Measurements from ENCODE around the gene ACKR1. TPM values are rescaled to one million over a fixed set of nuclear protein-coding genes. Genes with fewer than 3 reads are reported as not detected.

ACKR1 gene
- polyA plus RNA-seq, 1 of the 3 experiments (the other 2 are of a cell fraction) = 0.02 TPM

GRCh38 chr1:159190441-159190840, 14.2 kb upstream of the ACKR1 start (continued):
- TF ChIP-seq CHD2 (IDR thresholded peaks at IDR 0.05; ENCODE audit: low read length, partially characterized antibody) = no peak
- TF ChIP-seq TEAD4 (IDR thresholded peaks at IDR 0.05; ENCODE audit: borderline replicate concordance, insufficient read depth) = no peak
- TF ChIP-seq, protein P1, sequence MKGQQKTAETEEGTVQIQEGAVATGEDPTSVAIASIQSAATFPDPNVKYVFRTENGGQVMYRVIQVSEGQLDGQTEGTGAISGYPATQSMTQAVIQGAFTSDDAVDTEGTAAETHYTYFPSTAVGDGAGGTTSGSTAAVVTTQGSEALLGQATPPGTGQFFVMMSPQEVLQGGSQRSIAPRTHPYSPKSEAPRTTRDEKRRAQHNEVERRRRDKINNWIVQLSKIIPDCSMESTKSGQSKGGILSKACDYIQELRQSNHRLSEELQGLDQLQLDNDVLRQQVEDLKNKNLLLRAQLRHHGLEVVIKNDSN (IDR thresholded peaks at IDR 0.05; ENCODE audit: borderline replicate concordance, low read depth) = no peak

DNA sequence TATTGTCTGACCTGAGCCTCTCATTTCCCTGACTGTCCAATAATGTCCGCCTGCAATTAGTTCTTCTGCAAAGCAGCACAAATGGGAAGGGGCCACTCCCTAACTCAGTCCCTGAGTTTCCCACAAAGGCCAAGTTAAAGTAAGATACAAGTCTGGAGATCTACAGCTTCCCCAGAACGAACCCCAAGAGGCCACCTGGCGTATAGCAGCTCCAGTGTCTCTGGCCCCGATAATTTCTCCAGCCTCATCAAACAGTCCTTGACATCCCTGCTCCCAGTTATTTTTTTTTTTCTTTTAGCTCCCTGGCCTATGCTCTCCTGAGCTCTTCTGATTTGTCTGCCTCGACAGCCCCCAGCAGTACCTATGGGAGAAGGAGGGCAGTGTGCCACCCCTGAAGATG, 8.1 kb upstream of the ACKR1 start:
- Histone ChIP-seq H3K9me2 (no peaks in the 10 kb centered on the region), H3K4me1 (ENCODE audit: control insufficient read depth in 1 of 2, insufficient read depth in 2 of 2, low read depth in 1 of 2, low read length in 1 of 2) (peaks cover 0 to 2% of the 10 kb centered on the region in 2 experiments; a peak in 1 of 4 replicates), H3F3A (replicated peaks; ENCODE audit: insufficient read depth) (no peaks in the 10 kb centered on the region), H2AFZ (ENCODE audit: low read depth) (no peak overlapping the region), H3K27ac (ENCODE audit: low read depth in 2 of 2, low read length in 1 of 2) (no peak overlapping the region), H3K4me2 (no peak overlapping the region), H4K20me1 (ENCODE audit: insufficient read depth) (no peaks in the 10 kb centered on the region), H3K36me3 (replicated peaks in 1 of 2; ENCODE audit: control insufficient read depth in 1 of 2, insufficient read depth in 2 of 2, low read length in 1 of 2) (no peaks in the 10 kb centered on the region), H3K27me3 (ENCODE audit: insufficient read depth) (peaks cover 5% of the 10 kb centered on the region; the same call in 1 of the 2 replicates), H3K9ac (no peak overlapping the region), H3K9me3 (no peaks in the 10 kb centered on the region), H3K4me3 (ENCODE audit: low read depth in 2 of 2, low read length in 1 of 2) (no peak overlapping the region), H3K79me2 (ENCODE audit: insufficient read depth) (no peaks in the 10 kb centered on the region)
- 40% methylated on average over 5 of the region's 5 CpGs for WGBS (ENCODE audit: low lambda C conversion rate)
- ChIA-PET CTCF (interaction anchor here (0.7 to 26.8 kb wide), 12 partner anchors 11 to 1259 kb away, joined by 3 to 660 read pairs (median 10); partner anchors contain the start of gene CADM3), POLR2A (no interaction called here)
- no peak for DNase-seq
- TF ChIP-seq TCF12 (IDR thresholded peaks at IDR 0.05) (no peak), MEF2A (IDR thresholded peaks at IDR 0.05; ENCODE audit: borderline replicate concordance, low read depth) (no peak), CTCF (IDR thresholded peaks at IDR 0.05) (peak; percentile 32; the same call in 1 of the 2 replicates), FOXJ3 (CRISPR knock-in tag; IDR thresholded peaks at IDR 0.05) (no peak), RFX5 (IDR thresholded peaks at IDR 0.05; ENCODE audit: low read length) (no peak)

DNA sequence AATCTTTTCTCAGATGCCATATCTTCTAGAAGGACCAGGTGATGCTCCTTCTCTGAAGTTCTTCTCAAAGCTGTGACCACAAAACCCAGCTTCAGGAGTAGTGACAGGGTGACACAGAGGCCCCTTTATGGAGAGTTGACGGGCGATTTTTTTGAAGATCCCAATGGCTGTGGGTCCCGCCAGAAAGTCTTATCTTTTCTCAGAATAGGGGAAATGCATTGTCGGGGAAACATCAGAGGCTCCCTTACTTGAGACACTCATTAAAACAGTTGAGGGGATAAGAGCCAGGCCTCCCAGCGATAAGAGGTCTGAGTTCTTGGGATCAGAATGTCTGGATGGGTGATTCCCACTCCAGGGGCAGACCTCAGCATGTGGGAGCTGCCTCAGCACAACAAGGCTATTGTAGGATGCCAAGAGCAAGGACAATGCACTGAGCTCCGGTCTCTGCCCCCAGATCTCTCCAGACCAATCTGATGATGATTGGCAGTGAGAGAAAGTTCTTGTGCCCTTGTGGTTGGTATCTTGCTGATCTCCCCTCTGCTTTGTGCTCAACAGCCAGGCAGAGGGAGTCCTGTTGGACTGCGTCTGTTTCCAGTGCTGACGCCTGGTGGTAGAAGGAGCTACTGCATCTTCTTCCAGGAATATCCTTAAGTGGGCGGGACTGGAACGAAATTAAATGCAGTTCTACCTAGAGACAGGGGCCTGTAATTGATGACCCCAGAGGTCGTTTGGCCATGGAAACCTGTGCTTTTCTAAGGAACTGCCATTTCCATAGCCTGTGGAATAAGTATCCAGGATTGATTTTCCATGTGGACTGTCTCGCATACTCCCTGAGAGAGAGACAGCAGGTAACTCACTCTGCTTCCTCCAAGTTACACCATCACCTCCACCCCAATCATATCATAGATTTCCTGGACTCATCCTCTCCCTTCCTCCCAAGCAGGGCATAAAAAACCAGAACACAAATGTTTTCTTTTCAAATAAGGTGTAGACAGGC, 6.8 kb upstream of the ACKR1 start:
- POLR2A ChIA-PET = no interaction called here
- WGBS (ENCODE audit: low lambda C conversion rate) = 23% methylated on average over 10 of the region's 12 CpGs
- no peak overlapping the region for H3K4me2 ChIP-seq
- no peak for TF ChIP-seq RXRA (IDR thresholded peaks at IDR 0.05; ENCODE audit: borderline replicate concordance, low read depth)
- no peak for TF ChIP-seq YY1 (IDR thresholded peaks at IDR 0.05; ENCODE audit: low read depth)
- TF ChIP-seq EP300 (IDR thresholded peaks at IDR 0.05; ENCODE audit: borderline replicate concordance in 1 of 2, low read depth in 1 of 2, low read length in 1 of 2) = no peak
- peak; percentile 58; the same call in 1 of the 2 replicates for TF ChIP-seq RFX5 (IDR thresholded peaks at IDR 0.05; ENCODE audit: low read length)
- TF ChIP-seq GATA2 (CRISPR knock-in tag; IDR thresholded peaks at IDR 0.05) = peak; percentile 72
- TF ChIP-seq CTCF (IDR thresholded peaks at IDR 0.05) = peak; percentile 83
- no peak for TF ChIP-seq TEAD4 (IDR thresholded peaks at IDR 0.05; ENCODE audit: borderline replicate concordance, insufficient read depth)
- peak; percentile 96 for TF ChIP-seq SMC3 (IDR thresholded peaks at IDR 0.05; ENCODE audit: low read depth, low read length)
- no peak for TF ChIP-seq GABPA (IDR thresholded peaks at IDR 0.05; ENCODE audit: low read depth)
- no peak for TF ChIP-seq CHD2 (IDR thresholded peaks at IDR 0.05; ENCODE audit: low read length, partially characterized antibody)
- no peak for TF ChIP-seq IRF3 (IDR thresholded peaks at IDR 0.05; ENCODE audit: low read depth, low read length)
- no peak for TF ChIP-seq FOSL2 (IDR thresholded peaks at IDR 0.05; ENCODE audit: borderline replicate concordance, low read depth)
- TF ChIP-seq JUND (IDR thresholded peaks at IDR 0.05) = no peak
- TF ChIP-seq MEF2A (IDR thresholded peaks at IDR 0.05; ENCODE audit: borderline replicate concordance, low read depth) = no peak

More for the DNA sequence above, 6.8 kb upstream of the ACKR1 start:
- no peaks in the 10 kb centered on the region for H3K9me2 ChIP-seq
- no peaks in the 10 kb centered on the region for H3F3A ChIP-seq (replicated peaks; ENCODE audit: insufficient read depth)
- no peak overlapping the region for H2AFZ ChIP-seq (ENCODE audit: low read depth)
- H3K9ac ChIP-seq = no peak overlapping the region
- H3K4me1 ChIP-seq (ENCODE audit: control insufficient read depth in 1 of 2, insufficient read depth in 2 of 2, low read depth in 1 of 2, low read length in 1 of 2) = peaks cover 0 to 2% of the 10 kb centered on the region in 2 experiments; a peak in 1 of 4 replicates
- no peak overlapping the region for H3K27ac ChIP-seq (ENCODE audit: low read depth in 2 of 2, low read length in 1 of 2)
- no peaks in the 10 kb centered on the region for H3K36me3 ChIP-seq (replicated peaks in 1 of 2; ENCODE audit: control insufficient read depth in 1 of 2, insufficient read depth in 2 of 2, low read length in 1 of 2)
- DNase-seq = peak; percentile 80
- H3K79me2 ChIP-seq (ENCODE audit: insufficient read depth) = no peaks in the 10 kb centered on the region
- no peak overlapping the region; a peak in 1 of 4 replicates for H3K4me3 ChIP-seq (ENCODE audit: low read depth in 2 of 2, low read length in 1 of 2)
- H4K20me1 ChIP-seq (ENCODE audit: insufficient read depth) = no peaks in the 10 kb centered on the region
- H3K27me3 ChIP-seq (ENCODE audit: insufficient read depth) = peaks cover 5% of the 10 kb centered on the region; the same call in 1 of the 2 replicates
- no peaks in the 10 kb centered on the region for H3K9me3 ChIP-seq
- CTCF ChIA-PET = interaction anchor here (0.9 to 26.8 kb wide), 16 partner anchors 9 to 178 kb away, joined by 3 to 660 read pairs (median 8); partner anchors contain the start of gene CADM3
